KOPT-K1 (cell line): ENCODE results near the gene UQCC5.

ENCODE experiments used
- H3K27ac ChIP-seq: fragments of 200-600 bp; sonication (generic); 2 replicates; pipeline ENCODE4 v1.5.1; 2016; ENCODE audit warnings: antibody characterized with exemption, mild to moderate bottlenecking, low read depth, low read length; ENCODE audit not compliant: poor library complexity, severe bottlenecking
- H3K36me3 ChIP-seq: fragments of 200-600 bp; sonication (generic); 2 replicates; pipeline ENCODE4 v1.5.1; 2017; ENCODE audit warnings: antibody characterized with exemption, mild to moderate bottlenecking, low read length, moderate library complexity; ENCODE audit not compliant: insufficient read depth
- H3K9me3 ChIP-seq: fragments of 200-600 bp; sonication (generic); 2 replicates; pipeline ENCODE4 v1.5.1; 2017; ENCODE audit warnings: antibody characterized with exemption, low read length, mild to moderate bottlenecking; ENCODE audit not compliant: insufficient read depth, poor library complexity, severe bottlenecking

UQCC5 gene

DNA sequence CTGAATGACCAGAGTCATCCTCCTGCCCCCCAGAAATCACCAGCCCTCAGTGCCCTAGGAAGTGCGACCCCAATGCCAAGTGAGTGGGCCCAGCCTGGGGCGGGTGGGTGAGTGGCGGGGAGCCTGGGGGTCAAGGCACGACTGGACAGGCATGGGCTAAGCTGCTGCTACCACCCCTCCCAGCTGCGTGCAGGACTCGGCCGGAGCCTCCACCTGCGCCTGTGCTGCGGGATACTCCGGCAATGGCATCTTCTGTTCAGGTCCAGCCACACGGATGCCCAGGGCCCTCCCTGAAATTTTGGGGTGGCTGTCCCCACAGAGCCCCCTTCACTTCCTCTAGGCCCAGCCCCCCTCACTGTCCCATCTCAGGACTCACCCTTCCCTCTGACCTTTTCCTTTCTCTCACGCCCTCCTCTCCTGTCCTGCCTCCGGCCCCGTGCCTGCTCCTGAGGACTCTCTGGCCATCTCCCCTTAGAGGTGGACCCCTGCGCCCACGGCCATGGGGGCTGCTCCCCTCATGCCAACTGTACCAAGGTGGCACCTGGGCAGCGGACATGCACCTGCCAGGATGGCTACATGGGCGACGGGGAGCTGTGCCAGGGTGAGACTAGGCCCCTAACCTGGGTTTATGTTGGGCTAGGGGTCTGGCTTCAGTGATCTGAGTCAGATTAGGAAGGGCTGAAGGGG, 19.8 kb upstream of the UQCC5 start:
- H3K36me3 ChIP-seq, result no peaks in the 10 kb centered on the region
- H3K27ac ChIP-seq, result no peak overlapping the region
- H3K9me3 ChIP-seq, result no peaks in the 10 kb centered on the region

DNA sequence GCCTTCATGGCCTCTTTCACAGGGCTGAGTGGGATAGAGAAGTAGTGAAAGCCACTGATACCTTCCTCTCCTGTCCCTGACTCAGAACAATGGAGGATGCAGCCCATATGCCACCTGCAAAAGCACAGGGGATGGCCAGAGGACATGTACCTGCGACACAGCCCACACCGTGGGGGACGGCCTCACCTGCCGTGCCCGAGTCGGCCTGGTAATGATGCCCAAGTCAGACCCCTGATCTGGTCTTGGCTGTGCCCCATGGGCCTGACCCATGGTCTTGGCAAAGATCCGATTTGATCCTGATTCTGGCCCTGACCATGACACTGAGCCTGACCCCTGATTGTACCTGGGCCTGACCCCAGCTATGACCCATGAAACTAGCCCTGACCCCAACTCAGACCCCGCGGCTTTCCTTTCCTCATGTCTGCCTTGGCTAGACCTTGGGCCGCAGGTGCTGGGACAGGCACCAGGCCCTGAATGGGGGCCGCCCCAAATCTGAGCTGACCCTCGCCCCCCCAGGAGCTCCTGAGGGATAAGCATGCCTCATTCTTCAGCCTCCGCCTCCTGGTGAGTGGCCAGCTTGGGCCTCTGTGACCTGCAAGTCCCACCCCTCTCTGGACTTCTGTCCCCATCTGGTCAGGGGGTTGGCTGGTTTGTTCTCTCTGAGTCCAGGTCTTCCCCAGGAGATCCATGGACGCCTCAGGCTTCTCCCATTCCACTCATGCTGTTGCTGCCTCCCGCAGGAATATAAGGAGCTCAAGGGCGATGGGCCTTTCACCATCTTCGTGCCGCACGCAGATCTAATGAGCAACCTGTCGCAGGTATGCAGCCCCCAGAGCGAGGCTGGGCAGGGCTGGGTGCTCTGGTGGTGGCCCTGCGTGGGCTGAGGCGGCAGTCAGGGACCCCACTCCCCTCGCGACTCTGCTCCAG, 18.3 kb upstream of the UQCC5 start:
- Histone ChIP-seq H3K36me3 (peaks cover under 1% of the 10 kb centered on the region; the same call in 1 of the 2 replicates), H3K27ac (no peak overlapping the region)

DNA sequence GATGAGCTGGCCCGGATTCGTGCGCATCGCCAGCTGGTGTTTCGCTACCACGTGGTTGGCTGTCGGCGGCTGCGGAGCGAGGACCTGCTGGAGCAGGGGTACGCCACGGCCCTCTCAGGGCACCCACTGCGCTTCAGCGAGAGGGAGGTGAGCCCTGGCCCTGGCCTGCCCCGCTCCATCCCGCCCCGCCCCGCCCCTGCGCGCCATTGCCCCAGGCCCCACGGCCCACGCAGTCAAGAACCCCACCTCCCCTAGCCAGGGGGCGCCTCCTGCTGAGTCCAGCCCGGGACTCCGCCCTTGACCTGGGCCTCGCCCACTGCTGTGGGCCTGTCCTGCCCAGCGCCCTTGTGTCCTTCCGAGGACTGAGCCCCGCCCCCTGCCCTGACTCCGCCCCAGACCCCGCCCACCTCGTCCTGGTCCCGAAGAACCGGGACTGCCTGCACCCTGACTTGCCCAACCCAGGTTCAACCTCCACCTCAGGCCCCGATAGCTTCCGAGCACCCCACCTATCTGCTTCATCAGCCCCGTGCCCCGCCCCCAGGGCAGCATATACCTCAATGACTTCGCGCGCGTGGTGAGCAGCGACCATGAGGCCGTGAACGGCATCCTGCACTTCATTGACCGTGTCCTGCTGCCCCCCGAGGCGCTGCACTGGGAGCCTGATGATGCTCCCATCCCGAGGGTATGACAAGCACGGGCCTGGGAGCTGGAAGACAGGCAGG, 17.5 kb upstream of the UQCC5 start:
- Histone ChIP-seq H3K36me3 (peaks cover 9% of the 10 kb centered on the region), H3K27ac (no peak overlapping the region)

More for the DNA sequence above, 18.3 kb upstream of the UQCC5 start:
- H3K9me3 ChIP-seq, result no peaks in the 10 kb centered on the region

DNA sequence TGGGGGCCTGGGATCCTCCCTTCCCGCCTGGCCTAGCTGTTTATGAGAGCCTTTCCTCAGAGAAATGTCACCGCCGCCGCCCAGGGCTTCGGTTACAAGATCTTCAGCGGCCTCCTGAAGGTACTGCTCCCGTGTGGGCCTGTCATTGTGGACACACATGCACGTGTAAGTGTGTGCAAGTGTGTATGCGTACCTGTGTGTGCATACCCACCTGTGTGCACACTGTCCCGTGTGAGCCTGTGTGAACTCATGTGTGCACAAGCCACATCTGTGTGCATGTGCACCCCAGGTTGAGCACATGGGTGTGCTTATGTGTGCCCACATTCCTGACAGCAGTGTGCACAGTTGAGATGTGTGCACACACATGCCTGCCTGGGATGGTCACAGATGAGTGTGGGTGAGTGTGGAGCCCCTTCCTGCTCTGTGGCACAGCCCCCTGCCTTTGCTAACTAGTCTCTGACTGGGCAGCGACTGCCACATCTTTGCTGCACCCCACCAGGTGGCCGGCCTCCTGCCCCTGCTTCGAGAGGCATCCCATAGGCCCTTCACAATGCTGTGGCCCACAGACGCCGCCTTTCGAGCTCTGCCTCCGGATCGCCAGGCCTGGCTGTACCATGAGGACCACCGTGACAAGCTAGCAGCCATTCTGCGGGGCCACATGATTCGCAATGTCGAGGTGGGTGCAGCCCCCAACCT, 16.8 kb upstream of the UQCC5 start:
- no peak overlapping the region for H3K27ac ChIP-seq
- peaks cover 16% of the 10 kb centered on the region for H3K36me3 ChIP-seq
- no peaks in the 10 kb centered on the region for H3K9me3 ChIP-seq

More for the DNA sequence above, 17.5 kb upstream of the UQCC5 start:
- no peaks in the 10 kb centered on the region for H3K9me3 ChIP-seq

DNA sequence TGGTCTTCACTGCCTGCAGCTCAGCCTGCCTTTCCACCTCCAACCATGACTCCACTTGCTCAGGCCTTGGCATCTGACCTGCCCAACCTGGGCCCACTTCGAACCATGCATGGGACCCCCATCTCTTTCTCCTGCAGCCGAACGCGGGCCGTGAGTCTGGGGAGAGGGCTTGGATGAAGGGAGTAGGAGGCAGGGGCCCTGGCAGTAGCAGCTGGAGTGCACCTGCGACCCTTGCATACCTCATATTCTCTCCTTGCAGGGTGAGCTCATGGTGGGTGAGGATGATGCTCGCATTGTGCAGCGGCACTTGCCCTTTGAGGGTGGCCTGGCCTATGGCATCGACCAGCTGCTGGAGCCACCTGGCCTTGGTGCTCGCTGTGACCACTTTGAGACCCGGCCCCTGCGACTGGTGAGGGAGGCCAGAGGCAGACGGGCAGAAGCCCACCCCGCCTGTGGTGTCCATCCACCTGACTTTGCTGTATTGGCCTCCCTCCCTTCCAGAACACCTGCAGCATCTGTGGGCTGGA, 16.2 kb upstream of the UQCC5 start:
- no peaks in the 10 kb centered on the region for H3K9me3 ChIP-seq
- peaks cover 19% of the 10 kb centered on the region for H3K36me3 ChIP-seq
- H3K27ac ChIP-seq, result no peak overlapping the region

DNA sequence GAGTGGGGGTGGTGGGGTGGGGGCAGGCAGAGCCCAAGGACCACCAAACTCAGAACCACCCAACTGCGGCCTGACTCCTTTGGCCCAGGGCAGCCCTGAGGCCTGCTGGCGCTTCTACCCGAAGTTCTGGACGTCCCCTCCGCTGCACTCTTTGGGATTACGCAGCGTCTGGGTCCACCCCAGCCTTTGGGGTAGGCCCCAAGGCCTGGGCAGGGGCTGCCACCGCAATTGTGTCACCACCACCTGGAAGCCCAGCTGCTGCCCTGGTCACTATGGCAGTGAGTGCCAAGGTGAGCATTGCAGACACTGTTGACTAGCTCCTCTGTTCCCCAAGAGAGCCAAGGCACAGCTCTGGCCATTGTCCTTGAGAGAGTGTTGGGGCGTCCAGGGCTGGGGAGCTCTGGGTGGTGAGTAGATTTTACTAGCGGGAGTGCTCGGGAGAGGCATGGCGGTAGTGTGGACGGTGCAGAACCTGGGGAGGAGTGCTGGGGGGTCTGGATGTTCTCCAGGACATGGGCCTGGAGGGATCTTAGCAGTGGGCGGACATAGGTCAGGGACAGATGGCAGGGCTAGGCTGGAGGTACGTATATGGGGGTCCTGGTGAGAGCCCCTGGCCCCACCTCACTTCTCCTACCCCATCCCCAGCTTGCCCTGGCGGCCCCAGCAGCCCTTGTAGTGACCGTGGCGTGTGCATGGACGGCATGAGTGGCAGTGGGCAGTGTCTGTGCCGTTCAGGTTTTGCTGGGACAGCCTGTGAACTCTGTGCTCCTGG, 15.5 kb upstream of the UQCC5 start:
- Histone ChIP-seq H3K36me3 (peaks cover 26% of the 10 kb centered on the region), H3K27ac (no peak overlapping the region)

DNA sequence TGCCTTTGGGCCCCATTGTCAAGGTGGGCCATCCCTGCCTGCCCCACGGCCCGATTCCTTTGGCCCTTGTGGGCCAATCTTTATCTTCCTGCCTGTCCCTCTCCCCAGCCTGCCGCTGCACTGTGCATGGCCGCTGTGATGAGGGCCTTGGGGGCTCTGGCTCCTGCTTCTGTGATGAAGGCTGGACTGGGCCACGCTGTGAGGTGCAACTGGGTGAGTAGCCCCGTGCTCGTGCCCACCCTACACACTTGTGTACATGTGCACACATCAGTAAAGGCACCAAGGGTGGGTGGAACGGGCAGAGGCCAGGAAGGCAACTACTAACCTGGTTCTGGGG, 14.9 kb upstream of the UQCC5 start:
- H3K27ac ChIP-seq, result no peak overlapping the region
- peaks cover 32% of the 10 kb centered on the region for H3K36me3 ChIP-seq

More for the DNA sequence above, 15.5 kb upstream of the UQCC5 start:
- H3K9me3 ChIP-seq, result no peaks in the 10 kb centered on the region

DNA sequence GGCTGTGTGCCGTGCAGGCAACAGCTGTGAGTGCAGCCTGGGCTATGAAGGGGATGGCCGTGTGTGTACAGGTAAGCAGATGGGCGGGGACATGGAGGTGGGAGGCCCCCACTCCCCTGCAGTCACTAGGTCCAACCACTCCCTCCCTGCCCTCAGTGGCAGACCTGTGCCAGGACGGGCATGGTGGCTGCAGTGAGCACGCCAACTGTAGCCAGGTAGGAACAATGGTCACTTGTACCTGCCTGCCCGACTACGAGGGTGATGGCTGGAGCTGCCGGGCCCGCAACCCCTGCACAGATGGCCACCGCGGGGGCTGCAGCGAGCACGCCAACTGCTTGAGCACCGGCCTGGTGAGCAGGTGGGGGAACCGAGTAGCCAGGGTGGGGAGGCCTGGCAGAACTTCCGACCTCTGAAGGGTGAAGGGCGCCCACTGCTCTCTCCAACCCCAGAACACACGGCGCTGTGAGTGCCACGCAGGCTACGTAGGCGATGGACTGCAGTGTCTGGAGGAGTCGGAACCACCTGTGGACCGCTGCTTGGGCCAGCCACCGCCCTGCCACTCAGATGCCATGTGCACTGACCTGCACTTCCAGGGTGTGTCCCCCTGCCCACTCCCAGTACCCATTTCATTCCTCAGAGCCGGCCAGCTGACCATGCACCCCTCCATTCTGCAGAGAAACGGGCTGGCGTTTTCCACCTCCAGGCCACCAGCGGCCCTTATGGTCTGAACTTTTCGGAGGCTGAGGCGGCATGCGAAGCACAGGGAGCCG, 14.3 kb upstream of the UQCC5 start:
- peaks cover 38% of the 10 kb centered on the region for H3K36me3 ChIP-seq
- no peaks in the 10 kb centered on the region for H3K9me3 ChIP-seq
- H3K27ac ChIP-seq, result no peak overlapping the region

More for the DNA sequence above, 14.9 kb upstream of the UQCC5 start:
- H3K9me3 ChIP-seq, result no peaks in the 10 kb centered on the region

DNA sequence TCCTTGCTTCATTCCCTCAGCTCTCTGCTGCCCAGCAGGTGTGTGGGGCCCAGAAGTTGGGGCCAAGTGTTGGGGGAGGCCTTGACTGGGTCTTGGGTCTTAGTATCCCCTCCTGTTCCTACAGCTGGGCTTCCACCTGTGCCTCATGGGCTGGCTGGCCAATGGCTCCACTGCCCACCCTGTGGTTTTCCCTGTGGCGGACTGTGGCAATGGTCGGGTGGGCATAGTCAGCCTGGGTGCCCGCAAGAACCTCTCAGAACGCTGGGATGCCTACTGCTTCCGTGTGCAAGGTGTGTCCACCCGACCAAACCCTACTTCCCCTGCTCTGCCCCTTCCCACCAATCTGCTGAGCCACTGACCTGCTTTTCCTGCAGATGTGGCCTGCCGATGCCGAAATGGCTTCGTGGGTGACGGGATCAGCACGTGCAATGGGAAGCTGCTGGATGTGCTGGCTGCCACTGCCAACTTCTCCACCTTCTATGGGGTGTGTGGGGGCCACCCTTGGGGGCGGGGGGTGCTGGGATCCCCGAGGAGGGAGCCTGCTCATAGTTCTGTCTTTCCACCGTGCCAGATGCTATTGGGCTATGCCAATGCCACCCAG, 13.7 kb upstream of the UQCC5 start:
- Histone ChIP-seq H3K27ac (no peak overlapping the region), H3K9me3 (no peaks in the 10 kb centered on the region), H3K36me3 (peaks cover 44% of the 10 kb centered on the region)

DNA sequence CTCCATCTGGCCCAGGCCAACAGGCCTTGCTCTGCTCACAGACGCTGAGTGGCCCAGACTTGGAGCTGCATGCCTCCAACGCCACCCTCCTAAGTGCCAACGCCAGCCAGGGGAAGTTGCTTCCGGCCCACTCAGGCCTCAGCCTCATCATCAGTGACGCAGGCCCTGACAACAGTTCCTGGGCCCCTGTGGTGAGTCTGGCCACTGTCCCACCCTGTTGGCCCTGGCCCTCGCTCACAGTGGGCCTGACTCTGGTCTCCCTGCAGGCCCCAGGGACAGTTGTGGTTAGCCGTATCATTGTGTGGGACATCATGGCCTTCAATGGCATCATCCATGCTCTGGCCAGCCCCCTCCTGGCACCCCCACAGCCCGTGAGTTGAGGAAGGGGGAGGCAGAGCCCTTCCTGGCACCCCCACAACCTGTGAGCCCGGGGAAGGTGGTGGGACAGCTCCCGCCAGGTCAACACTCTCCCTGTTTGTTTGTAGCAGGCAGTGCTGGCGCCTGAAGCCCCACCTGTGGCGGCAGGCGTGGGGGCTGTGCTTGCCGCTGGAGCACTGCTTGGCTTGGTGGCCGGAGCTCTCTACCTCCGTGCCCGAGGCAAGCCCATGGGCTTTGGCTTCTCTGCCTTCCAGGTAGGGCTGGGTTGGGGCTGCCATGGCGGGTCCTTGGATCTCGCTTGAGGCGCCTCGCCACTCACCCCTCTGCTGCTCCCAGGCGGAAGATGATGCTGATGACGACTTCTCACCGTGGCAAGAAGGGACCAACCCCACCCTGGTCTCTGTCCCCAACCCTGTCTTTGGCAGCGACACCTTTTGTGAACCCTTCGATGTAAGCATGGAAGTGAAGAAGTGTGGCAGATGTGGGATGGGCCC, 12.8 kb upstream of the UQCC5 start:
- H3K36me3 ChIP-seq, result peaks cover 53% of the 10 kb centered on the region

DNA sequence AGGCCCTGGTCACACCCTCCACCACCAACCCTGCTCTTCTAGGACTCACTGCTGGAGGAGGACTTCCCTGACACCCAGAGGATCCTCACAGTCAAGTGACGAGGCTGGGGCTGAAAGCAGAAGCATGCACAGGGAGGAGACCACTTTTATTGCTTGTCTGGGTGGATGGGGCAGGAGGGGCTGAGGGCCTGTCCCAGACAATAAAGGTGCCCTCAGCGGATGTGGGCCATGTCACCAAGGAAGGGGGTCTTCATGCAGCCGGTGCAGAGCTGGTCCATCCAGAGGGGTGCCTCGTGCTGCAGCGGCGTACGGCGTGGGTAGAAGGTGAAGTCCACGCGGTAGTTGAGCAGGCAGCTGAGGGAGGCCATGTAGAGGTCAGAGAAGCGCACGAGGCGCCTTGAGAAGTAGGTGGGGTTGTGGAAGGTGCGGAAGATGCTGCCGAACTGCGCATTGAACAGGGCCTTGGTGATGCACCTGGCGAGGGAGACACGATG, 12.1 kb upstream of the UQCC5 start:
- Histone ChIP-seq H3K27ac (no peak overlapping the region), H3K36me3 (peaks cover 60% of the 10 kb centered on the region), H3K9me3 (no peaks in the 10 kb centered on the region)

More for the DNA sequence above, 12.8 kb upstream of the UQCC5 start:
- H3K27ac ChIP-seq, result no peak overlapping the region
- H3K9me3 ChIP-seq, result no peaks in the 10 kb centered on the region
